Measurements from ENCODE around the gene SIDT1. TPM values are rescaled to one million over a fixed set of nuclear protein-coding genes. Genes with fewer than 3 reads are reported as not detected.

Gene SIDT1
- total and polyA plus RNA-seq, 2 donors (not counting 1 experiment from before 2014, with no cell fraction given) = 0.01 TPM; not detected in 1

GRCh38 chr3:113501597-113501996 is 30.8 kb upstream of the SIDT1 start:
- Histone ChIP-seq H2AFZ (ENCODE audit: low read length) (no peak overlapping the region), H3K4me1 (ENCODE audit: control insufficient read depth, extremely low read depth, insufficient read depth, low read length) (no peaks in the 10 kb centered on the region), H3K9me3 (ENCODE audit: control insufficient read depth, insufficient read depth, low read depth, low read length) (no peaks in the 10 kb centered on the region), H3K9ac (ENCODE audit: insufficient read depth, low read length) (no peak overlapping the region), H3K36me3 (ENCODE audit: control insufficient read depth, insufficient read depth, low read length) (no peaks in the 10 kb centered on the region), H4K20me1 (ENCODE audit: control insufficient read depth, extremely low read depth, insufficient read depth, low read length) (no peaks in the 10 kb centered on the region), H3K4me2 (ENCODE audit: extremely low read depth, insufficient read depth, low read length) (no peak overlapping the region), H3K4me3 (replicated peaks in 1 of 4; ENCODE audit: control extremely low read depth in 1 of 4, insufficient read depth in 1 of 4, low read depth in 3 of 4, low read length in 4 of 4) (no peak overlapping the region), H3K27me3 (ENCODE audit: control insufficient read depth, insufficient read depth, low read length) (no peaks in the 10 kb centered on the region), H3K27ac (ENCODE audit: insufficient read depth, low read length) (no peak overlapping the region), H3K79me2 (ENCODE audit: control insufficient read depth, insufficient read depth, low read length) (no peaks in the 10 kb centered on the region)
- no peak for DNase-seq (ENCODE audit: low read depth in 2 of 2)
- TF ChIP-seq EZH2 (IDR thresholded peaks at IDR 0.05; ENCODE audit: low read length, missing control alignments) (no peak), CTCF (conservative IDR thresholded peaks at IDR 0.05 in 1 of 2, IDR thresholded peaks at IDR 0.05 in 1 of 2; ENCODE audit: low read depth in 1 of 2, low read length in 2 of 2) (no peak)

GRCh38 chr3:113505867-113506266 is 26.5 kb upstream of the SIDT1 start:
- no peak overlapping the region for H3K9ac ChIP-seq (ENCODE audit: insufficient read depth, low read length)
- H3K4me1 ChIP-seq (ENCODE audit: control insufficient read depth, extremely low read depth, insufficient read depth, low read length) = no peaks in the 10 kb centered on the region
- no peak overlapping the region for H3K27ac ChIP-seq (ENCODE audit: insufficient read depth, low read length)
- H3K36me3 ChIP-seq (ENCODE audit: control insufficient read depth, insufficient read depth, low read length) = no peaks in the 10 kb centered on the region
- H3K79me2 ChIP-seq (ENCODE audit: control insufficient read depth, insufficient read depth, low read length) = no peaks in the 10 kb centered on the region
- H3K4me2 ChIP-seq (ENCODE audit: extremely low read depth, insufficient read depth, low read length) = no peak overlapping the region
- no peak for DNase-seq (ENCODE audit: low read depth in 2 of 2)
- H3K27me3 ChIP-seq (ENCODE audit: control insufficient read depth, insufficient read depth, low read length) = no peaks in the 10 kb centered on the region
- TF ChIP-seq EZH2 (IDR thresholded peaks at IDR 0.05; ENCODE audit: low read length, missing control alignments) (no peak), CTCF (conservative IDR thresholded peaks at IDR 0.05 in 1 of 2, IDR thresholded peaks at IDR 0.05 in 1 of 2; ENCODE audit: low read depth in 1 of 2, low read length in 2 of 2) (no peak)
- no peaks in the 10 kb centered on the region for H4K20me1 ChIP-seq (ENCODE audit: control insufficient read depth, extremely low read depth, insufficient read depth, low read length)
- H3K9me3 ChIP-seq (ENCODE audit: control insufficient read depth, insufficient read depth, low read depth, low read length) = no peaks in the 10 kb centered on the region
- no peak overlapping the region for H2AFZ ChIP-seq (ENCODE audit: low read length)
- H3K4me3 ChIP-seq (replicated peaks in 1 of 4; ENCODE audit: control extremely low read depth in 1 of 4, insufficient read depth in 1 of 4, low read depth in 3 of 4, low read length in 4 of 4) = no peak overlapping the region

DNA sequence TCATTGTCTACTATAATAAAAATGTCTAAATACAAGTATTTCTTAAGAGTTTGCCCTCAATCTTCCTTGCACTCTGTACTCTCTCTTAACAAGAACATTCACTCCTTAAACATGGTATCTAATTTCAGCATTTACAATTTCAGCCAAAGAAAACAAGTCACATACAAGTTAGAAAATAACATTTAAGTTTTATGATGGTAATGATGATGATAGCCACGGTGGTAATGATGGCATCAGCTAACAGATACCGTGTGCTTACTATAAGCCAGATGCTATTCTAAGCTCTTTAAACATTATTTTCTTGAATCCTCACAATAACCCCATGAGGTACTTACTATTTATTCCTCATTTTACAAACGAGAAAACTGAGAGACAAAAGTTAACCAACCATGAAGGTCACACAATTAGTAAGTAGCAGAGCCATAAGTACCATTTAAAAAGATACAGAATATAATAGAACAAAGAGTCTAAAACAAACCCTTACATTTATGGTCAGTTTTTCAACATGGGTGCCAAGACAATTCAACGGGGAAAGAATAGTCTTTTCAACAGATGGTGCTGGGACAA is 24.8 kb upstream of the SIDT1 start:
- TF ChIP-seq CTCF (conservative IDR thresholded peaks at IDR 0.05 in 1 of 2, IDR thresholded peaks at IDR 0.05 in 1 of 2; ENCODE audit: low read depth in 1 of 2, low read length in 2 of 2) (no peak), EZH2 (IDR thresholded peaks at IDR 0.05; ENCODE audit: low read length, missing control alignments) (no peak)
- Histone ChIP-seq H3K4me2 (ENCODE audit: extremely low read depth, insufficient read depth, low read length) (no peak overlapping the region), H3K9me3 (ENCODE audit: control insufficient read depth, insufficient read depth, low read depth, low read length) (no peaks in the 10 kb centered on the region), H4K20me1 (ENCODE audit: control insufficient read depth, extremely low read depth, insufficient read depth, low read length) (no peaks in the 10 kb centered on the region), H3K27ac (ENCODE audit: insufficient read depth, low read length) (no peak overlapping the region), H2AFZ (ENCODE audit: low read length) (no peak overlapping the region), H3K79me2 (ENCODE audit: control insufficient read depth, insufficient read depth, low read length) (no peaks in the 10 kb centered on the region), H3K4me1 (ENCODE audit: control insufficient read depth, extremely low read depth, insufficient read depth, low read length) (no peaks in the 10 kb centered on the region), H3K36me3 (ENCODE audit: control insufficient read depth, insufficient read depth, low read length) (no peaks in the 10 kb centered on the region), H3K27me3 (ENCODE audit: control insufficient read depth, insufficient read depth, low read length) (no peaks in the 10 kb centered on the region), H3K4me3 (replicated peaks in 1 of 4; ENCODE audit: control extremely low read depth in 1 of 4, insufficient read depth in 1 of 4, low read depth in 3 of 4, low read length in 4 of 4) (no peak overlapping the region), H3K9ac (ENCODE audit: insufficient read depth, low read length) (no peak overlapping the region)
- DNase-seq (ENCODE audit: low read depth in 2 of 2) = no peak

Data from fibroblast of lung (primary cell).